HCT116 (cell line): ENCODE results near the gene CPNE4. TPM values are rescaled to one million over a fixed set of nuclear protein-coding genes. Genes with fewer than 3 reads are reported as not detected.

ENCODE experiments used
- ATAC-seq: fragments of 200-7000 bp; cut with Tn5 transposase; 2 replicates; pipeline ENCODE4 v1.9.1; 2020; ENCODE audit warnings: mild to moderate bottlenecking, moderate library complexity
- BruUV-seq: library from RNA; stranded (reverse); fragments of 400-500 nt; replicated peaks from 2 replicates; lab custom pipeline; 2021; lab: Mats Ljungman, UMichigan
- CTCF ChIA-PET: fragments of 300-600 bp; sonication (Branson Sonifier 250); formaldehyde crosslinking; loops from one replicate; lab custom pipeline; 2021; ENCODE audit warnings: antibody characterized with exemption; lab: Charles Lee
- POLR2A ChIA-PET: fragments of 300-600, 350-600 bp; sonication (Branson Sonifier 250); formaldehyde crosslinking; loops from one replicate; lab custom pipeline; 2021; ENCODE audit warnings: antibody characterized with exemption; lab: Charles Lee
- RAD21 ChIA-PET, 2 experiments: fragments of 300-600 bp; sonication (Branson Sonifier 250); formaldehyde crosslinking; loops; one replicate each; lab custom pipeline; 2023; ENCODE audit warnings: low total read pairs in 2 of 2; ENCODE audit not compliant: uncharacterized antibody in 2 of 2, unreplicated experiment in 2 of 2, low non-redundant PET in 1 of 2; lab: Charles Lee
- DNase-seq: peaks from one replicate; pipeline ENCODE4 v3.0.0-alpha.2; 2010; ENCODE audit warnings: low read depth, low spot score
- H2AFZ ChIP-seq: fragments of 200-600 bp; shearing (Covaris generic), sonication (generic); 2 replicates; pipeline ENCODE4 v1.6.1; 2017; ENCODE audit warnings: low read depth, mixed run types, mixed read lengths, antibody characterized with exemption, low read length; ENCODE audit not compliant: poor library complexity, severe bottlenecking
- H3K27ac ChIP-seq: 2 replicates; pipeline ENCODE4 v1.5.1; 2012; ENCODE audit warnings: low read depth, low read length
- H3K27me3 ChIP-seq: fragments of 200-600 bp; sonication (generic); 2 replicates; pipeline ENCODE4 v1.6.1; 2016; ENCODE audit warnings: mixed run types, low read length, mixed read lengths; ENCODE audit not compliant: insufficient read depth
- H3K36me3 ChIP-seq, 2 experiments: fragments of 200-500 bp in 1 of 2; fragments of 200-600 bp in 1 of 2; sonication (Bioruptor generic) in 1 of 2; sonication (generic) in 1 of 2; 2 replicates each; pipeline versions ENCODE4 v1.5.1 to v1.6.1; 2014 to 2016; ENCODE audit warnings: low read length in 2 of 2, inconsistent platforms in 1 of 2, mixed read lengths in 1 of 2, mixed run types in 1 of 2; ENCODE audit not compliant: insufficient read depth in 2 of 2, control insufficient read depth in 1 of 2
- H3K4me1 ChIP-seq, 2 experiments: fragments of 200-600 bp in 1 of 2; sonication (generic) in 1 of 2; 2 replicates each; pipeline versions ENCODE4 v1.5.1 to v1.6.1; 2012 to 2017; ENCODE audit warnings: low read length in 2 of 2, inconsistent platforms in 1 of 2, mild to moderate bottlenecking in 1 of 2, mixed read lengths in 1 of 2, mixed run types in 1 of 2, moderate library complexity in 1 of 2; ENCODE audit not compliant: insufficient read depth in 2 of 2, control insufficient read depth in 1 of 2
- H3K4me2 ChIP-seq: fragments of 200-600 bp; sonication (generic); 2 replicates; pipeline ENCODE4 v1.6.1; 2017; ENCODE audit warnings: mixed run types, low read length, mixed read lengths
- H3K4me3 ChIP-seq, 2 experiments: fragments of 200-600 bp in 1 of 2; sonication (generic) in 1 of 2; replicated peaks in 1 of 2; 2 replicates each; pipeline ENCODE4 v1.5.1; 2011 to 2016; ENCODE audit warnings: low read length in 2 of 2, control low read depth in 1 of 2, low read depth in 1 of 2, mild to moderate bottlenecking in 1 of 2, mixed read lengths in 1 of 2, mixed run types in 1 of 2
- H3K79me2 ChIP-seq: fragments of 200-600 bp; sonication (generic); 2 replicates; pipeline ENCODE4 v1.6.1; 2017; ENCODE audit warnings: mild to moderate bottlenecking, mixed run types, low read length, moderate library complexity, mixed read lengths; ENCODE audit not compliant: insufficient read depth
- H3K9ac ChIP-seq: fragments of 200-600 bp; sonication (generic); 2 replicates; pipeline ENCODE4 v1.6.1; 2016; ENCODE audit warnings: low read length, mixed read lengths
- H3K9me2 ChIP-seq: fragments of 200-600 bp; sonication (generic), shearing (Covaris generic); 2 replicates; pipeline ENCODE4 v1.6.1; 2017; ENCODE audit warnings: mixed run types, mild to moderate bottlenecking, moderate library complexity; ENCODE audit not compliant: insufficient read depth
- H3K9me3 ChIP-seq, 2 experiments: fragments of 200-500 bp in 1 of 2; fragments of 200-600 bp in 1 of 2; sonication (Bioruptor generic) in 1 of 2; sonication (generic) in 1 of 2; 2 replicates each; pipeline ENCODE4 v1.6.1; 2014 to 2017; ENCODE audit warnings: low read length in 2 of 2, mixed read lengths in 2 of 2, inconsistent platforms in 1 of 2, low read depth in 1 of 2, mild to moderate bottlenecking in 1 of 2, mixed run types in 1 of 2, moderate library complexity in 1 of 2; ENCODE audit not compliant: control insufficient read depth in 1 of 2, insufficient read depth in 1 of 2
- H4K20me1 ChIP-seq: fragments of 200-600 bp; sonication (generic), shearing (Covaris generic); 2 replicates; pipeline ENCODE4 v1.6.1; 2017; ENCODE audit warnings: mixed run types, mild to moderate bottlenecking, moderate library complexity; ENCODE audit not compliant: insufficient read depth
- ATF3 ChIP-seq: IDR thresholded peaks from 2 replicates; pipeline ENCODE4 v1.6.1; 2012
- CBX3 ChIP-seq: IDR thresholded peaks from 2 replicates; pipeline ENCODE4 v1.6.1; 2012; ENCODE audit warnings: low read depth
- CEBPB ChIP-seq: IDR thresholded peaks from 2 replicates; pipeline ENCODE4 v1.6.1; 2012; ENCODE audit warnings: low read depth
- CTCF ChIP-seq, 3 experiments: fragments of 200-600 bp in 1 of 3; sonication (generic) in 1 of 3; IDR thresholded peaks in 2 of 3; conservative IDR thresholded peaks in 1 of 3; 2 replicates each; pipeline ENCODE4 v1.5.1; 2012 to 2017; ENCODE audit warnings: low read depth in 2 of 3, low read length in 2 of 3, antibody characterized with exemption in 1 of 3, borderline replicate concordance in 1 of 3, control low read depth in 1 of 3, mild to moderate bottlenecking in 1 of 3, mixed read lengths in 1 of 3, mixed run types in 1 of 3, moderate library complexity in 1 of 3; ENCODE audit not compliant: insufficient read depth in 1 of 3
- EGR1 ChIP-seq: IDR thresholded peaks from 2 replicates; pipeline ENCODE4 v1.6.1; 2012; ENCODE audit warnings: low read depth
- ELF1 ChIP-seq: IDR thresholded peaks from 2 replicates; pipeline ENCODE4 v1.6.1; 2012; ENCODE audit warnings: low read depth, borderline replicate concordance
- FOSL1 ChIP-seq: IDR thresholded peaks from 2 replicates; pipeline ENCODE4 v1.6.1; 2012; ENCODE audit warnings: low read depth
- JUND ChIP-seq: IDR thresholded peaks from 2 replicates; pipeline ENCODE4 v1.6.1; 2012
- MAX ChIP-seq: IDR thresholded peaks from 2 replicates; pipeline ENCODE4 v1.6.1; 2012
- POLR2A ChIP-seq: IDR thresholded peaks from 2 replicates; pipeline ENCODE4 v1.7.0; 2011; ENCODE audit warnings: borderline replicate concordance; ENCODE audit not compliant: insufficient read depth, insufficient read length; ENCODE audit errors: extremely low read depth
- POLR2AphosphoS5 ChIP-seq: IDR thresholded peaks from 2 replicates; pipeline ENCODE4 v1.6.1; 2011; ENCODE audit warnings: mild to moderate bottlenecking, low read depth, low read length, moderate library complexity
- RAD21 ChIP-seq: IDR thresholded peaks from 2 replicates; pipeline ENCODE4 v1.6.1; 2012; ENCODE audit warnings: low read depth, mild to moderate bottlenecking
- SIN3A ChIP-seq: IDR thresholded peaks from 2 replicates; pipeline ENCODE4 v1.6.1; 2012; ENCODE audit warnings: low read depth
- SP1 ChIP-seq: IDR thresholded peaks from 2 replicates; pipeline ENCODE4 v1.6.1; 2012; ENCODE audit warnings: low read depth
- ZBTB33 ChIP-seq: IDR thresholded peaks from 2 replicates; pipeline ENCODE4 v1.6.1; 2011; ENCODE audit warnings: mild to moderate bottlenecking, low read length, moderate library complexity; ENCODE audit not compliant: insufficient replicate concordance; ENCODE audit errors: extremely low read depth
- ZNF274 ChIP-seq: fragments of 200-500 bp; sonication (Bioruptor generic); IDR thresholded peaks from 2 replicates; pipeline ENCODE4 v1.6.1; 2014; ENCODE audit warnings: mild to moderate bottlenecking, low read depth, low read length, inconsistent platforms
- intact Hi-C: fragments of 100-400 bp; cut with micrococcal nuclease; formaldehyde crosslinking; loops from 2 replicates; pipeline ENCODE4 v1.10.0; 2022
- total RNA-seq: library from RNA; stranded (reverse); gene quantifications from one replicate; pipeline ENCODE4 v1.2.1, GENCODE V29; 2021; ENCODE audit not compliant: unreplicated experiment

Gene CPNE4
- total RNA-seq, 1 experiment from 2014 or later = not detected

GRCh38 chr3:131840156-131840797 lies 194.5 kb downstream of the CPNE4 start:
- no peak overlapping the region for H3K4me2 ChIP-seq
- POLR2A ChIA-PET = no interaction called here
- H3K9ac ChIP-seq = no peak overlapping the region
- TF ChIP-seq ATF3 = no peak
- TF ChIP-seq CBX3 = no peak
- no peak for TF ChIP-seq CEBPB
- TF ChIP-seq MAX = no peak
- no peak for ATAC-seq
- intact Hi-C loops = no loop called here
- RAD21 ChIA-PET = no interaction called here
- no TSS peak for BruUV-seq
- CTCF ChIA-PET = no interaction called here
- H3K27ac ChIP-seq = no peak overlapping the region
- H3K9me2 ChIP-seq = no peaks in the 10 kb centered on the region
- no peak for DNase-seq
- H3K27me3 ChIP-seq = peaks cover 7% of the 10 kb centered on the region
- no peak overlapping the region for H2AFZ ChIP-seq
- H3K4me3 ChIP-seq = no peak overlapping the region
- H3K4me1 ChIP-seq = no peaks in the 10 kb centered on the region
- no peaks in the 10 kb centered on the region for H3K79me2 ChIP-seq
- H3K9me3 ChIP-seq = no peaks in the 10 kb centered on the region
- no peaks in the 10 kb centered on the region; the same call in 1 of the 2 replicates for H4K20me1 ChIP-seq
- H3K36me3 ChIP-seq = no peaks in the 10 kb centered on the region

- no peak overlapping the region for H3K9ac ChIP-seq
- H3K36me3 ChIP-seq = no peaks in the 10 kb centered on the region
- H2AFZ ChIP-seq = no peak overlapping the region
- H3K27ac ChIP-seq = no peak overlapping the region
- ChIA-PET POLR2A (no interaction called here), RAD21 (no interaction called here), CTCF (no interaction called here)
- intact Hi-C loops = no loop called here
- BruUV-seq = no TSS peak
- no peak overlapping the region for H3K4me3 ChIP-seq
- H3K27me3 ChIP-seq = peaks cover 3% of the 10 kb centered on the region; the same call in 1 of the 2 replicates
- no peaks in the 10 kb centered on the region for H3K79me2 ChIP-seq
- no peak overlapping the region for H3K4me2 ChIP-seq
- H3K9me2 ChIP-seq = no peaks in the 10 kb centered on the region
- DNase-seq (no peak), ATAC-seq (no peak)
- H4K20me1 ChIP-seq = no peaks in the 10 kb centered on the region; the same call in 1 of the 2 replicates
- no peaks in the 10 kb centered on the region for H3K9me3 ChIP-seq
- H3K4me1 ChIP-seq = no peaks in the 10 kb centered on the region
- TF ChIP-seq CBX3 (no peak), SP1 (no peak), ZBTB33 (no peak), SIN3A (no peak), ATF3 (no peak), EGR1 (no peak), POLR2A (no peak), ELF1 (no peak), CTCF (IDR thresholded peaks at IDR 0.05 in 2 of 3, conservative IDR thresholded peaks at IDR 0.05 in 1 of 3; ENCODE audit: borderline replicate concordance in 1 of 3, insufficient read depth in 1 of 3, low read depth in 2 of 3, low read length in 2 of 3) (no peak), RAD21 (no peak), FOSL1 (no peak), ZNF274 (no peak), POLR2AphosphoS5 (no peak), MAX (no peak), JUND (no peak)
Observed at GRCh38 chr3:131835906-131836305, 198.9 kb downstream of the CPNE4 start.
